HG02678 (cell line): ENCODE data around the gene LRRC59.
"Not testable (repeated sequence)": the region's sequence is repeated elsewhere in the genome, so short reads cannot be mapped to it uniquely, and the experiment has no call there.

ENCODE experiments used
- ATAC-seq: cut with Tn5 transposase; IDR thresholded peaks from one replicate; pipeline ENCODE4 v1.9.1; 2021; ENCODE audit warnings: mild to moderate bottlenecking, moderate library complexity; ENCODE audit not compliant: unreplicated experiment

The LRRC59 gene

GRCh38 chr17:50348522-50349242 lies 48.6 kb downstream of the LRRC59 start:
- no peak for ATAC-seq

DNA sequence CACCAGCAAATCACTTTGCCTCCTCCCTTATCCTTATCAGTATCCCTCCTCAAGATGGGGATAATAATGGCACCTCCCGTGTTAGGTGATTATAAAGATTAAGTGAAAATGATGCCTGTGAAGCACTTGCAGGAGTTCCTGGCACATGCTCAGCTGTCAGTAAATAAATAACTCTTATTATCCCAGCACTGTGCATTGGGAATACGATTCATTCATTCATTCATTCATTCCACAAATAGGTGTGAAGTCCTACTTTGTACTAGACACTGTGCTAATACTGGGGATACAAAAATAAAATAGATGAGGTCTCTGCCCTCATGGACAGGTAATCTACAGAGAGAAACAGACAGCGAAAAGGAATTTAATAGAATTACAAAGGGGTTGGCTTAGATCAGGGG lies 49.4 kb downstream of the LRRC59 start:
- ATAC-seq, result no peak

DNA sequence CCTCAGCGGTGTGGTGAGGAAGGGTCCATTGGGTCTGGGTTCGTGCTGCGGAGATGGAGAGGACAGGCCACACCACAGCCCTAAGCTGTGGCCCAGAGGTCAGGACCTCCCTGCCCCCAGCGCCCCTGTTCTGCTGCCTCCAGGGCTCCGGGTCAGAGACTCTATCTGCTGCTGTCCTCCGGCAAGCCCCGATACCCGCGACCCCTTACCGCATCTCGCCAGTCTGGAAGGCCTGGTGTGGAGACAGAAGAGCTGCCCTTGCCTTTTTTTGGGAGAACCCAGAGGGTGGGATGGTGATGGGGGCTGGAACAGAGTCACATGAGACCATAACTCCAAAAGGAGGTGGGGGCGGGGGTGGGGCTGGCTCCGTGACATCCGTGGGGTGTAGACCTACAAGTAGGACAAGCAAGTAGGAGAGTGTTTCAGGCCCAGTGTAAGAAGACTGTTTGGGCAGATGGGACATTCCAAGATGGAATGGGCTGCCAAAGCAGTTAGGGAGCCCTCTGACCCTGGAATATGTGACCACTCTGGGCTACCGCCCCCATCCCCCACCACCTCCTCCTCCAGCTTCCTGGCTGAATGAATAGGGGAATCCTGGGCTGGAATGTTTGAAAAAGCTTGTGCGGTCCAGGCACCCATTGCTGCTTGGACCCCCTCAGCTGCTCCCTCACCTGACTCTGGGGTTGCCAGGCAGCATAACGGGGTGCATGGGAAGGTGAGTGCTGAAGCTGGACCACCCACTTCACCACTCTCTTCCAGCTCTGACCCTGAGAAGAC lies 50.0 kb downstream of the LRRC59 start:
- ATAC-seq, result no peak

DNA sequence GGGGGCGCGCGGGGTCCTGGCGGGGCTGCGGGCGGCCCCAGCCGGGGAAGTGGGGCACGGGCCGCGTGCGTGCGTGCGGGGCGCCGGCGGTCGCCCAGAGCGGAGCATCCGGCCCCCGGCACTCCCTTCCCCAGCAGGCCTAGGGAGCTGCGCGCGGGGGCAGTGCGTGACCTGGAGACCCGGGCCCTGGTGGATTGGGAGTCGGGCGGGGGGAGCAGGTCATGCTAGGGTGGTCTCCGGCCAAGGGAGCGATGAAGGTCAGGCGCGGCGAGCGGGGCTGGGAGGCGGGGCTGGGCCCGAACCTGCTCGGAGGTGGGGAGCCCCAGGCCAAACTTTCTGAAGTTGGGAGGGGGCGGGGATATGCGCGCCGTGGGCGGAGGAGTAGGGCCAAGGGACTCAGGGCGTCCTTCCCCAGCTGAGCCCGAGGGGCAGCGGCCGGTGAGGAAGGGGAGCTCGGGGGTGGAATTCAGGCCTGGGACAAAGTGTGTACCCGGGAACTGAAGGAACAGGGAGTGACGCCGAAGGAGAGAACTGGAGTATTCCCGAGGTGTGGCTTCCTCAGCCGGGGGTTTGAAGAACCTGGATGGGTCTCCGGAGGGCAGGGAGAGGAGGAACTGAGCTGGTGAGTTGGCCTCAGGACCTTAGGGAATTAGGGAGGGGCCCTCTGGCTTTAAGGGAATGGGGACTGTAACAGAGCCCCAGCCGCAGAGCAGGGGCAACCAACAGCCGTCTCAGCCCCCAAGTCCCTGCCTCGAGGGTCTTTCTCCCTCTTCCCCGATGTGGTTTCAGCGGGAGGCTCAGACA lies 50.8 kb downstream of the LRRC59 start:
- ATAC-seq, result peak; percentile 59

DNA sequence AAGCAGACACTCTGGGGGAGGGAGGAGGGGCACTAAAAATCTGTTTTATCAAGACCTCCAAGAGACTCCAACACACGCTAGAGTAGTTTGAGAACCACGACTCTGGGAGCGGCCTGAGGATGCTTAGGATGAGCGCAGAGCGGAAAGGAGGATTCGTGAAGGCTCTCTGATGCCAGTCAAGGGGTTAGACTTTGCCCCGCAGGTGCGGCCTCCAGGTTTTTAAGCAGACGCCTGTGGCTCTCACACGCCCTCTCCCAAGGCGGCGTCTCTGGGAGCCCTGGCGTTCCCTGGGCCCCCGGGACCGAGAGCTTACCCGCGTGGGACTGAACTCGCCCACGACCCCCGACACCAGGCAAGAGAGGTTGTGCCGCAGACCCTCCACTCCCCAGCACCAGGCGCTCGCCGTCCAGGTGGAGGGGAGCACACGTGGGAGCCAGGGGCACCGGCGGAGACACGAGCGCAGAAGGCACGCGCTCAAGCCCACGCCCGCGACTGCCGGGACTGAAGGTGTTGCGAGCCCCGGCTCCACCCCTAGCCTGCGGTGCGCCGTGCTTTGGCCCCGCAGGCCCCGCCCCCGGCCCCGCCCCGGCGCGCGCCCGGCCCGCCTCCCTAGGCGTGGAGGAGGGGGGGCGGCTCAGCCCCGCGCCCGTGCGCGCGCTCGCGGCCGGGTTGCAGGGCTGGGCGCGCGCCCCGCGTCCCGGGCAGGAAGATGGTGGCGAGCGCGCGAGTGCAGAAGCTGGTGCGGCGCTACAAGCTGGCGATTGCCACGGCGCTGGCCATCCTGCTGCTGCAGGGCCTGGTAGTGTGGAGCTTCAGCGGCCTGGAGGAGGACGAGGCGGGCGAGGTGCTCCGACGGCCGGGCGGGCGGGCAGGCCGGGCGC lies 51.7 kb downstream of the LRRC59 start, which contains the start of gene XYLT2:
Gene XYLT2 (plus strand): TSS at position 695 of the 881 bp plus-strand sequence. CDS start 15 bp downstream, at position 710.
- ATAC-seq, result peak; percentile 77

GRCh38 chr17:50344731-50345365 lies 52.5 kb downstream of the LRRC59 start:
- ATAC-seq, result no peak

GRCh38 chr17:50339381-50339780 lies 57.9 kb downstream of the LRRC59 start:
- no peak for ATAC-seq

GRCh38 chr17:50338645-50339044 lies 58.7 kb downstream of the LRRC59 start:
- no peak for ATAC-seq

DNA sequence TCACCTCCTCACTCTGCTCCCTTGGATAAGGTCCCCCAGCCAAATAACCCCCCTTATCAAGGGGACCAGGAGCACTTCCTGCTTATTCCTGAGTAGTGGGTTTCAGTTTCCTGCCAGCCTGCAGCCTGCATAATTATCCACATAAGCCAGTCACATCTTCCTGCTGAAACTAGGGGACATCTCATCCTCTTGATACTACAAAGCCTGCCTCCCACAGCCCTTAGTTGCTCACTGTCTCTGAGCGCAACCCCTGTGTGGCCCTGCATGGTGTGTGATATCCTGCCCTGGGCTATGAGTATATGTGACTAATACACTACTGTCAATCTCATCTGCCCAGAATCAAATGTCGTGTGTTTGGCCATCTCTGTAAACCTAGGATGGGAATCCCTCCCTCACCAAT lies 59.4 kb downstream of the LRRC59 start:
- no peak for ATAC-seq

GRCh38 chr17:50333291-50334057 lies 63.8 kb downstream of the LRRC59 start:
- not testable (repeated sequence) for ATAC-seq

DNA sequence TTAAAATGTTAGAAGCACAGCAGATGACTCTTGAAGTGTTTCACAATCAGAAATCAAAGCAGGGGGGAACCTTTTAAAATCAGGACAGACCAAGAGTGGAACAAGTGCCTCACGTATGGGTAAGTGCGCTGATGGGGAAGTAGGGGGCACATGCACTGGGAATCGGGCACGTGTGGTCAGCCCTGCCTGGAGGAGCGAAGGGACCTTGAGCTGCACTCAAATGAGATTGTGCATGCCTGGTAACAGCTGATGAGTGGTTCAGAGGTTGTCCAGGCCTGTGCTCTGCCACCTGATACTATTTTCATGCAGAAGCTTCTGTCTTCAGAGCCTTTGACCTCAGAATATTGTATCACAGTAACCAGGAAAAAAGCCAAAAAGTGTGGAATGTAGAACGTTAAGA lies 65.1 kb downstream of the LRRC59 start:
- ATAC-seq, result no peak
